H1 (cell line): ENCODE measurements around the gene UMOD. TPM values are rescaled to one million over a fixed set of nuclear protein-coding genes. Genes with fewer than 3 reads are reported as not detected.
"Not testable (repeated sequence)": the region's sequence is repeated elsewhere in the genome, so short reads cannot be mapped to it uniquely, and the experiment has no call there.

ENCODE experiments used
- CTCF ChIA-PET: fragments of 300-600 bp; sonication (Branson Sonifier 250); formaldehyde crosslinking; loops from one replicate; lab custom pipeline; 2021; ENCODE audit not compliant: partially characterized antibody; lab: Charles Lee
- POLR2A ChIA-PET: fragments of 300-600 bp; sonication (Branson Sonifier 250); formaldehyde crosslinking; loops from one replicate; lab custom pipeline; 2021; ENCODE audit warnings: inconsistent platforms; ENCODE audit not compliant: partially characterized antibody; lab: Charles Lee
- DNase-seq, 2 experiments: peaks; one replicate each; pipeline versions ENCODE4 v3.0.0 to v3.0.0-alpha.2; 2010 to 2022; ENCODE audit warnings: low spot score in 2 of 2, low read depth in 1 of 2, mixed read lengths in 1 of 2
- FAIRE-seq: peaks from 2 replicates; lab custom pipeline; 2011; peaks lifted over from hg19 to GRCh38; lab: Jason Lieb, UNC
- H2AFZ ChIP-seq: 2 replicates; pipeline ENCODE4 v1.8.1; 2012; ENCODE audit warnings: low read length, inconsistent platforms
- H2AK5ac ChIP-seq: 2 replicates; pipeline ENCODE4 v1.6.1; 2013; ENCODE audit warnings: low read depth, low read length
- H2BK120ac ChIP-seq: replicated peaks from 2 replicates; pipeline ENCODE3; 2013; ENCODE audit warnings: low read depth, low read length, inconsistent platforms
- H2BK12ac ChIP-seq: 2 replicates; pipeline ENCODE4 v1.6.1; 2013; ENCODE audit warnings: low read depth, low read length
- H2BK15ac ChIP-seq: 2 replicates; pipeline ENCODE4 v1.6.1; 2013; ENCODE audit warnings: low read length
- H2BK20ac ChIP-seq: 2 replicates; pipeline ENCODE4 v1.6.1; 2013; ENCODE audit warnings: low read length
- H2BK5ac ChIP-seq: 2 replicates; pipeline ENCODE4 v1.6.1; 2013; ENCODE audit warnings: low read depth, low read length
- H3K14ac ChIP-seq: 2 replicates; pipeline ENCODE4 v1.6.1; 2013; ENCODE audit warnings: inconsistent platforms; ENCODE audit not compliant: insufficient read length
- H3K18ac ChIP-seq: 2 replicates; pipeline ENCODE4 v1.6.1; 2013; ENCODE audit warnings: low read length; ENCODE audit errors: extremely low read depth
- H3K23ac ChIP-seq: 2 replicates; pipeline ENCODE4 v1.6.1; 2013; ENCODE audit warnings: inconsistent platforms; ENCODE audit not compliant: insufficient read length
- H3K23me2 ChIP-seq: 2 replicates; pipeline ENCODE4 v1.6.1; 2013; ENCODE audit warnings: low read depth, low read length
- H3K27ac ChIP-seq: 2 replicates; pipeline ENCODE4 v1.6.1; 2011; ENCODE audit warnings: low read depth, low read length, inconsistent platforms
- H3K27me3 ChIP-seq, 4 experiments: replicated peaks in 1 of 4; 1 replicate in 1 of 4; 2 replicates in 3 of 4; pipeline versions ENCODE4 v1.6.1 to v1.8.1; 2011 to 2013; ENCODE audit warnings: low read length in 3 of 4, mild to moderate bottlenecking in 3 of 4, inconsistent platforms in 2 of 4, mixed read lengths in 2 of 4, moderate library complexity in 1 of 4; ENCODE audit not compliant: control insufficient read depth in 3 of 4, insufficient read depth in 3 of 4; ENCODE audit errors: extremely low read depth in 1 of 4
- H3K36me3 ChIP-seq, 4 experiments: 2 replicates each; pipeline versions ENCODE4 v1.6.1 to v1.8.1; 2011 to 2013; ENCODE audit warnings: mild to moderate bottlenecking in 4 of 4, low read length in 3 of 4, moderate library complexity in 2 of 4, control low read depth in 1 of 4, inconsistent platforms in 1 of 4; ENCODE audit not compliant: insufficient read depth in 4 of 4, control insufficient read depth in 2 of 4
- H3K4ac ChIP-seq: replicated peaks from 2 replicates; pipeline ENCODE3; 2013; ENCODE audit warnings: low read length, low read depth, mixed read lengths, inconsistent platforms; ENCODE audit not compliant: insufficient read length
- H3K4me1 ChIP-seq, 4 experiments: replicated peaks in 1 of 4; 1 replicate in 1 of 4; 2 replicates in 3 of 4; pipeline versions ENCODE4 v1.6.1 to v1.8.1; 2011 to 2013; ENCODE audit warnings: low read length in 3 of 4, inconsistent platforms in 2 of 4, mixed read lengths in 1 of 4; ENCODE audit not compliant: insufficient read depth in 4 of 4, control insufficient read depth in 3 of 4
- H3K4me2 ChIP-seq, 2 experiments: 2 replicates each; pipeline versions ENCODE4 v1.6.1 to v1.8.1; 2011 to 2013; ENCODE audit warnings: low read depth in 2 of 2, low read length in 2 of 2, control low read depth in 1 of 2, inconsistent platforms in 1 of 2, mild to moderate bottlenecking in 1 of 2; ENCODE audit not compliant: insufficient read depth in 1 of 2
- H3K4me3 ChIP-seq, 4 experiments: fragments of 200-600, 300-600 bp in 1 of 4; sonication (generic), shearing (Covaris generic), sonication (Bioruptor Twin) in 1 of 4; 2 replicates each; pipeline versions ENCODE4 v1.5.1 to v1.8.1; 2011 to 2016; ENCODE audit warnings: low read length in 4 of 4, low read depth in 3 of 4, control low read depth in 2 of 4, inconsistent platforms in 2 of 4, mild to moderate bottlenecking in 2 of 4, mixed read lengths in 1 of 4, moderate library complexity in 1 of 4; ENCODE audit not compliant: insufficient read depth in 2 of 4; ENCODE audit errors: extremely low read depth in 1 of 4
- H3K56ac ChIP-seq: replicated peaks from 2 replicates; pipeline ENCODE3; 2013; ENCODE audit warnings: low read depth, mild to moderate bottlenecking, mixed read lengths, low read length, inconsistent platforms; ENCODE audit not compliant: insufficient read length
- H3K79me1 ChIP-seq: 2 replicates; pipeline ENCODE4 v1.6.1; 2013; ENCODE audit warnings: low read depth, low read length, control low read depth
- H3K79me2 ChIP-seq, 2 experiments: 2 replicates each; pipeline versions ENCODE4 v1.6.1 to v1.8.1; 2012 to 2013; ENCODE audit warnings: low read length in 2 of 2, mild to moderate bottlenecking in 2 of 2, inconsistent platforms in 1 of 2; ENCODE audit not compliant: insufficient read depth in 2 of 2, control insufficient read depth in 1 of 2
- H3K9ac ChIP-seq, 4 experiments: replicated peaks in 1 of 4; 1 replicate in 1 of 4; 2 replicates in 3 of 4; pipeline versions ENCODE4 v1.6.1 to v1.8.1; 2011 to 2013; ENCODE audit warnings: low read depth in 3 of 4, low read length in 3 of 4, control low read depth in 2 of 4, mild to moderate bottlenecking in 2 of 4, moderate library complexity in 2 of 4, inconsistent platforms in 1 of 4; ENCODE audit errors: extremely low read depth in 1 of 4
- H3K9me3 ChIP-seq, 2 experiments: 2 replicates each; pipeline versions ENCODE4 v1.6.1 to v1.8.1; 2012 to 2013; ENCODE audit warnings: mild to moderate bottlenecking in 2 of 2, moderate library complexity in 2 of 2, control low read depth in 1 of 2, inconsistent platforms in 1 of 2, low read depth in 1 of 2, low read length in 1 of 2, mixed read lengths in 1 of 2; ENCODE audit not compliant: insufficient read depth in 2 of 2
- H4K20me1 ChIP-seq, 2 experiments: replicated peaks in 1 of 2; 2 replicates each; pipeline versions ENCODE3 to v1.8.1; 2011 to 2013; ENCODE audit warnings: inconsistent platforms in 2 of 2, low read length in 2 of 2, mild to moderate bottlenecking in 1 of 2; ENCODE audit not compliant: insufficient read depth in 2 of 2, control insufficient read depth in 1 of 2
- H4K5ac ChIP-seq: 2 replicates; pipeline ENCODE4 v1.6.1; 2013; ENCODE audit warnings: low read length, low read depth, mixed read lengths, inconsistent platforms; ENCODE audit not compliant: insufficient read length
- H4K8ac ChIP-seq: 2 replicates; pipeline ENCODE4 v1.8.0; 2013; ENCODE audit warnings: mild to moderate bottlenecking, moderate library complexity, low read length, inconsistent platforms; ENCODE audit not compliant: insufficient read depth; ENCODE audit errors: extremely low read depth
- H4K91ac ChIP-seq: replicated peaks from 2 replicates; pipeline ENCODE3; 2013; ENCODE audit warnings: low read length, mixed read lengths, inconsistent platforms; ENCODE audit not compliant: insufficient read length
- WGBS, 2 experiments: shearing (Covaris generic) in 1 of 2; methylation state at CpG; one replicate each; pipeline versions ENCODE4 v1.1.6 to v1.1.7; 2013 to 2015; ENCODE audit warnings: low lambda C conversion rate in 2 of 2, mixed read lengths in 2 of 2, inconsistent platforms in 1 of 2, low coverage in 1 of 2, missing lambda C conversion rate in 1 of 2; ENCODE audit not compliant: insufficient replicate concordance in 2 of 2, insufficient coverage in 1 of 2, insufficient read length in 1 of 2; ENCODE audit errors: extremely low coverage in 1 of 2, missing lambda C conversion rate in 1 of 2; 5-methylcytosine and 5-hydroxymethylcytosine counted together
- polyA plus RNA-seq, 7 experiments: library from polyadenylated mRNA; depleted of rRNA in 3 of 7; stranded (reverse) in 5 of 7; unstranded in 2 of 7; fragments of >200 nt in 5 of 7; fragments of 200-250 nt in 2 of 7; gene quantifications; 1 replicate in 5 of 7; 2 replicates in 1 of 7; 4 replicates in 1 of 7; pipeline versions ENCODE4 v1.2.1 to v1.2.3, GENCODE V29; 2011 to 2013; ENCODE audit warnings: missing spikeins in 2 of 7, mixed read lengths in 2 of 7
- total RNA-seq: library from RNA; stranded (reverse); fragmentation: NEBNext Ultra II Directional; extraction: Animal tissue kit (Norgen Biotek cat#: 25700); gene quantifications from 2 replicates; pipeline ENCODE4 v1.2.1, GENCODE V29; 2021

The UMOD gene
- total and polyA plus RNA-seq, 2 of the 8 experiments (the other 6 are each of a cell fraction or from before 2014, with no cell fraction given) = not detected

GRCh38 chr16:20312536-20313095, 39.9 kb downstream of the UMOD start:
- H3K4me3 ChIP-seq, H3K36me3 ChIP-seq, H3K4ac ChIP-seq, H3K4me2 ChIP-seq, H3K14ac ChIP-seq, H2BK120ac ChIP-seq, H3K23ac ChIP-seq, H3K79me1 ChIP-seq, H3K23me2 ChIP-seq, H2BK15ac ChIP-seq, H4K8ac ChIP-seq, H3K27ac ChIP-seq, H4K5ac ChIP-seq, H2BK20ac ChIP-seq, H2AK5ac ChIP-seq, H3K9me3 ChIP-seq, H2BK12ac ChIP-seq, POLR2A ChIA-PET, DNase-seq, H3K9ac ChIP-seq, FAIRE-seq, H3K56ac ChIP-seq, H3K27me3 ChIP-seq, H4K20me1 ChIP-seq, H4K91ac ChIP-seq, H2BK5ac ChIP-seq, H3K18ac ChIP-seq, H3K4me1 ChIP-seq, H3K79me2 ChIP-seq, H2AFZ ChIP-seq: not testable (repeated sequence)
- 89% methylated on average over 6 of the region's 7 CpGs; no CpG with 5 or more reads in 1 of the 2 experiments for WGBS, 2 experiments
- CTCF ChIA-PET = interaction anchor here (0.7 to 1.3 kb wide), 2 partner anchors 12 to 405 kb away, joined by 3 to 5 read pairs; no protein-coding TSS in a partner anchor
